OCI-LY3 (cell line): ENCODE data around the gene ATP1A4.

ENCODE experiments used
- CTCF ChIP-seq: fragments of 200-600, 300-600 bp; sonication (generic); IDR thresholded peaks from 2 replicates; pipeline ENCODE4 v1.5.1; 2014; ENCODE audit warnings: antibody characterized with exemption, low read length, low read depth
- EZH2phosphoT487 ChIP-seq: fragments of 200-600 bp; shearing (Covaris generic); IDR thresholded peaks from 2 replicates; pipeline ENCODE4 v1.6.1; 2018; ENCODE audit warnings: antibody characterized with exemption, mixed run types, low read depth

- TF ChIP-seq CTCF (no peak), EZH2phosphoT487 (no peak)
Observed at GRCh38 chr1:160189649-160190625, 38.5 kb downstream of the ATP1A4 start, which contains the start of gene CASQ1.
